ENCODE measurements around the gene RAB11FIP5.

- TF ChIP-seq CTCF (IDR thresholded peaks at IDR 0.05) (no peak), POLR2AphosphoS5 (IDR thresholded peaks at IDR 0.05) (no peak), POLR2A (IDR thresholded peaks at IDR 0.05) (no peak)
These were observed 16.2 kb upstream of the RAB11FIP5 start for GRCh38 chr2:73128841-73129535.
